NCI-H2107 (cell line): Measurements from ENCODE around the gene B4GALNT3.

Experiments
- DNase-seq: peaks from one replicate; lab custom pipeline; 2025; lab: John Stamatoyannopoulos, UW

The B4GALNT3 gene

GRCh38 chr12:539540-540310 is 80.0 kb downstream of the B4GALNT3 start:
- no peak for DNase-seq

DNA sequence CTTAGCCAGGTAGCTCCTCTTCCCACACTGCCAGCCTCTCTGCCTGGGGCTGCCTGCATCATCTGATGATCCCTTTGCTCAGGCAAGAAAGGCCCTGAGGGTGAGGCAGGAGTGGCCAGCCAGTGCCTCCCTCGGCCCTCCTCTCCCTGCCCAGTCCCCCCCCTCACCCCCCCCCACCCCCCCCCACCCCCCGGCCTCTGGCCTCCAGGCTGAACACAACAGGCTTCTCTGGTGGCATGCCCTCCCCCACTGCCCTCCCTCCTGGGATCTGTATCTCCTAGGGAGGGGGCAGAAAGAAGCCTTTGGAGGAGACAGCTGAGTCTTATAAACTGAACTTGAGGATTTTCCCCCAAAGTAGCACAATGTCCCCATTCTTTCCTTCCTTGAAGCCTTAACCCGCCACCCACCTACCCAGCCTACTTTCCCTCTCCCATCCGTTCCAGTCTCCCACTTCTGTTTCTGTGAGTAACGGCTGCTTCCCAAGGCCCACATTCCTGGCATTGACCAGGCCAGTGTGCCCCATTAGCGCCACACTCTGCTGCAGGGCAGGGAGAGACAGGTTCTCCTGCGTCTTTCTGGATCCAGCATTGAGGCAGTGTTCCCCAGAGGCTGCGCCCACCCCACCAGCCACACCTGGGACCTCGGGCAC is 82.1 kb downstream of the B4GALNT3 start:
- DNase-seq: no peak

- no peak for DNase-seq
Observed at GRCh38 chr12:542395-543113, 82.8 kb downstream of the B4GALNT3 start.

GRCh38 chr12:543114-543451 is 83.3 kb downstream of the B4GALNT3 start:
- no peak for DNase-seq

- DNase-seq: no peak
Observed at GRCh38 chr12:544142-544541, 84.4 kb downstream of the B4GALNT3 start.

- no peak for DNase-seq
Observed at GRCh38 chr12:544941-545635, 85.3 kb downstream of the B4GALNT3 start.

DNA sequence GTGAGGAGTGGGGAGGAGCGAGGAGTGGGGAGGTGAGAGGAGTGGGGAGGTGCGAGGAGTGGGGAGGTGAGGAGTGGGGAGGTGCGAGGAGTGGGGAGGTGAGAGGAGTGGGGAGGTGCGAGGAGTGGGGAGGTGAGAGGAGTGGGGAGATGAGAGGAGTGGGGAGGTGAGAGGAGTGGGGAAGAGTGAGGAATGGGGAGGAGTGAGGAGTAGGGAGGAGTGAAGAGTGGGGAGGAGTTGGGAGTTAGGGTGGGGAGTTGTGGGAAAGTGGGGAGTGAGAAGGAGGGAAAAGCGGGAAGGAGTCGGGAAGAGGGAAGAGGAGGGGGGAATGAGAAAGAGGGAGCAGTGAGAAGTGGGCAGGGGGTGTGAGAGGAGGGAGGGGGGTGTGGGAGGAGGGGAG is 86.1 kb downstream of the B4GALNT3 start:
- DNase-seq: no peak

GRCh38 chr12:546265-546919 is 86.7 kb downstream of the B4GALNT3 start:
- DNase-seq: no peak

- DNase-seq: peak; percentile 62
Observed at GRCh38 chr12:546920-547845, 87.4 kb downstream of the B4GALNT3 start.

DNA sequence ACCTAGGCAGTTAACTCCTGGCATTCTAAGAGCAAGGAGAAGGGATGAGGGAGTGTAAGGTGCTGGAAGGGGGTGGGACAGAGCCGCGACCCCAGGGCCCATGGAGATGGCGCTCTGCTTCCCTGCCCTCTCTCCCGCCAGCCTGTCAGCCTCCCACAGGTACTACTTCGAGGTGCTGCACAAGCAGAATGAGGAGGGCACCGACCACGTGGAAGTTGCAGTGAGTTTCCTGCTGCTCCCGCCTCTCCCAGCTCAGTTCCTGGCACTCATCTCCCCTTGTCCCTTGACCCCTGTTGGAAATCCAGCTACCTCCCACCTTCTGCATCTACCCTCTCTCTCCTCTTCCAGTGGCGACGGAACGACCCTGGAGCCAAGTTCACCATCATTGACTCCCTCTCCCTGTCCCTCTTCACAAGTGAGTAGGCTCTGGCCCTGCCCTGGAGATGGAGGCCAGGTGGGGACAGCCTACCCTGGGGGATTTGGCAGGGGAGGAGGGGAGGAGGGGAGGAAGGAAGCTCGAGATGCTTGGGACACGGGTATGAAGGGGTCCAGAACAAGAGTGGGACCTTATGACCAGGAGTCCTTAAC is 88.2 kb downstream of the B4GALNT3 start:
- no peak for DNase-seq

DNA sequence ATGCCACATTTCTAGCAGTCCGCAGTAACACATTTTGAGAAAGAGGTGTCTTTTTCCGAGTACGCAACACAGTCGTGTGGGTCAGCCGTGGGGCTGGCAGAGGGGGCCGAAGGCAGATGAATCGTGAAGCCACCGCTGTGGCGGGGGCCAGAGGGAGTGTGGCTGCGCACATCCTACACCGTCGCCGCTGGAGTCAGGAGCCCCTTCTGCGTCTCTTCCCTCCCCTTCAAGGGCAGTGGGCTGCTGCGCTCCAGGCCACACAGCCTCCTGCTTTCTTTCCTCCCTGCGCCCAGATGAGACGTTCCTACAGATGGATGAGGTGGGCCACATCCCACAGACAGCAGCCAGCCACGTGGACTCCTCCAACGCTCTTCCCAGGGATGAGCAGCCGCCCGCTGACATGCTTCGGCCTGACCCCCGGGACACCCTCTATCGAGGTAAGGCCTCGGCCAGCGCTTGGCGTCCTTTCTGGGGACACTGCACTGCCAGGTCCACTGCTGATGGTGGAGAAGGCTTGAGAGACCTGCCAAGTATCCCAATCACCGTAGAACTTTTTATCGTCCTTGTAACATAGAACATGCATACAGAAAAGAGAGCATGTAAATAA is 89.8 kb downstream of the B4GALNT3 start:
- DNase-seq: no peak

GRCh38 chr12:550473-551260 is 90.9 kb downstream of the B4GALNT3 start:
- no peak for DNase-seq

- no peak for DNase-seq
Observed at GRCh38 chr12:552466-552865, 92.7 kb downstream of the B4GALNT3 start.

GRCh38 chr12:553216-554000 is 93.7 kb downstream of the B4GALNT3 start:
- DNase-seq: no peak

DNA sequence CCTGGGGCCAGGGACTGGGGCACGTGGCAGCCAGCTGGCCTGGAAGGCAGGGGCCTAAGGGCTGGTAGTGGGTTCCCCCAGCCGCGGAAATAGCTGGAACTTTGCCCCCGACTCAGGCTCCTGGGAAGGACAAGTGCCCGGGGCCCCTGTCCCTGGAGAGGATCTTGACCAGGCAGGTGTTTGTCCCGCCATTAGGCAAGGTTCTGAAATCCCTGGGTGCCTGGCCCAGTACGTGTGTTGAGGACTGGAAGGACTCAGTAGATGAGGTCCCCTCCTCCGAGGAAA is 94.2 kb downstream of the B4GALNT3 start:
- no peak for DNase-seq

- no peak for DNase-seq
Observed at GRCh38 chr12:556498-556897, 96.8 kb downstream of the B4GALNT3 start.

GRCh38 chr12:558580-558979 is 98.8 kb downstream of the B4GALNT3 start:
- DNase-seq: no peak

GRCh38 chr12:559208-559905 is 99.6 kb downstream of the B4GALNT3 start:
- no peak for DNase-seq
